NCI-H446 (cell line): Measurements from ENCODE around the gene PEX11A.

Experiments used
- DNase-seq, 2 experiments: peaks; one replicate each; lab custom pipeline; 2025; lab: John Stamatoyannopoulos, UW

The PEX11A gene

GRCh38 chr15:89674526-89674925 is 16.0 kb downstream of the PEX11A start:
- DNase-seq: no peak

- DNase-seq: peak in 1 of 2 experiments; percentile 10
Measured at GRCh38 chr15:89673165-89673512, 17.4 kb downstream of the PEX11A start.

GRCh38 chr15:89672221-89673164 is 18.1 kb downstream of the PEX11A start:
- DNase-seq: peak in 1 of 2 experiments; percentile 52

GRCh38 chr15:89671687-89672086 is 18.9 kb downstream of the PEX11A start:
- DNase-seq: no peak

GRCh38 chr15:89670971-89671560 is 19.5 kb downstream of the PEX11A start:
- DNase-seq: no peak

- no peak for DNase-seq
Measured at GRCh38 chr15:89669941-89670340, 20.6 kb downstream of the PEX11A start.

- no peak for DNase-seq
Measured at GRCh38 chr15:89669309-89669865, 21.2 kb downstream of the PEX11A start.

- no peak for DNase-seq
Measured at GRCh38 chr15:89668171-89668570, 22.4 kb downstream of the PEX11A start.

GRCh38 chr15:89667706-89667960 is 22.9 kb downstream of the PEX11A start:
- no peak for DNase-seq

- DNase-seq: no peak
Measured at GRCh38 chr15:89666858-89667705, 23.5 kb downstream of the PEX11A start.

- DNase-seq: no peak
Measured at GRCh38 chr15:89666184-89666857, 24.2 kb downstream of the PEX11A start.

- DNase-seq: no peak
Measured at GRCh38 chr15:89665449-89666181, 24.9 kb downstream of the PEX11A start.

GRCh38 chr15:89664441-89665350 is 25.9 kb downstream of the PEX11A start:
- DNase-seq: peak in 1 of 2 experiments; percentile 10

GRCh38 chr15:89662893-89663626 is 27.5 kb downstream of the PEX11A start:
- peak; percentile 27 to 87 for DNase-seq

GRCh38 chr15:89660556-89660955 is 30.0 kb downstream of the PEX11A start:
- no peak for DNase-seq

- no peak for DNase-seq
Measured at GRCh38 chr15:89659295-89659694, 31.3 kb downstream of the PEX11A start.

- no peak for DNase-seq
Measured at GRCh38 chr15:89657686-89658200, 32.8 kb downstream of the PEX11A start.

- DNase-seq: no peak
Measured at GRCh38 chr15:89656116-89656815, 34.3 kb downstream of the PEX11A start.
